ENCODE measurements around the gene BPI.

Gene BPI

GRCh38 chr20:38262931-38263330 is 41.0 kb upstream of the BPI start:
- no peak for TF ChIP-seq EP300 (IDR thresholded peaks at IDR 0.05; ENCODE audit: borderline replicate concordance)
- TF ChIP-seq REST (IDR thresholded peaks at IDR 0.05; ENCODE audit: low read depth): no peak
- TF ChIP-seq CREB1 (IDR thresholded peaks at IDR 0.05; ENCODE audit: low read depth): no peak
- TF ChIP-seq FOXM1 (IDR thresholded peaks at IDR 0.05; ENCODE audit: borderline replicate concordance, low read depth): no peak
- no peak for TF ChIP-seq ZBTB7A (IDR thresholded peaks at IDR 0.05; ENCODE audit: low read depth)
- no peak for TF ChIP-seq CEBPB (IDR thresholded peaks at IDR 0.05)
- no peak for TF ChIP-seq TCF12 (IDR thresholded peaks at IDR 0.05; ENCODE audit: low read depth)
- TF ChIP-seq, protein P1, sequence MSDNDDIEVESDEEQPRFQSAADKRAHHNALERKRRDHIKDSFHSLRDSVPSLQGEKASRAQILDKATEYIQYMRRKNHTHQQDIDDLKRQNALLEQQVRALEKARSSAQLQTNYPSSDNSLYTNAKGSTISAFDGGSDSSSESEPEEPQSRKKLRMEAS (IDR thresholded peaks at IDR 0.05): no peak
- TF ChIP-seq USF1 (IDR thresholded peaks at IDR 0.05): no peak
- TF ChIP-seq NFIC (IDR thresholded peaks at IDR 0.05): no peak
- no peak for TF ChIP-seq TEAD4 (IDR thresholded peaks at IDR 0.05)
- no peak for TF ChIP-seq RAD21 (IDR thresholded peaks at IDR 0.05; ENCODE audit: low read depth)
- no peak for TF ChIP-seq TAF1 (IDR thresholded peaks at IDR 0.05; ENCODE audit: low read depth)
- TF ChIP-seq EGR1 (IDR thresholded peaks at IDR 0.05): no peak
- TF ChIP-seq YY1 (IDR thresholded peaks at IDR 0.05; ENCODE audit: low read depth): no peak

- TF ChIP-seq CREB1 (IDR thresholded peaks at IDR 0.05; ENCODE audit: low read depth): no peak
- no peak for TF ChIP-seq REST (IDR thresholded peaks at IDR 0.05; ENCODE audit: low read depth)
- no peak for TF ChIP-seq TAF1 (IDR thresholded peaks at IDR 0.05; ENCODE audit: low read depth)
- no peak for TF ChIP-seq EGR1 (IDR thresholded peaks at IDR 0.05)
These were observed 37.5 kb upstream of the BPI start for GRCh38 chr20:38266426-38266825.

- TF ChIP-seq EGR1 (IDR thresholded peaks at IDR 0.05) (no peak), FOXM1 (IDR thresholded peaks at IDR 0.05; ENCODE audit: borderline replicate concordance, low read depth) (no peak), RAD21 (IDR thresholded peaks at IDR 0.05; ENCODE audit: low read depth) (no peak), YY1 (IDR thresholded peaks at IDR 0.05; ENCODE audit: low read depth) (no peak), TCF12 (IDR thresholded peaks at IDR 0.05; ENCODE audit: low read depth) (no peak), USF1 (IDR thresholded peaks at IDR 0.05) (no peak), EP300 (IDR thresholded peaks at IDR 0.05; ENCODE audit: borderline replicate concordance) (no peak), TAF1 (IDR thresholded peaks at IDR 0.05; ENCODE audit: low read depth) (no peak), TEAD4 (IDR thresholded peaks at IDR 0.05) (no peak), ZBTB7A (IDR thresholded peaks at IDR 0.05; ENCODE audit: low read depth) (no peak), REST (IDR thresholded peaks at IDR 0.05; ENCODE audit: low read depth) (no peak), CEBPB (IDR thresholded peaks at IDR 0.05) (no peak)
These were observed 36.7 kb upstream of the BPI start for GRCh38 chr20:38267296-38267695.

- TF ChIP-seq, protein P1 (IDR thresholded peaks at IDR 0.05): no peak
- TF ChIP-seq TAF1 (IDR thresholded peaks at IDR 0.05; ENCODE audit: low read depth) (no peak), REST (IDR thresholded peaks at IDR 0.05; ENCODE audit: low read depth) (no peak), TEAD4 (IDR thresholded peaks at IDR 0.05) (no peak), ZBTB7A (IDR thresholded peaks at IDR 0.05; ENCODE audit: low read depth) (no peak), EP300 (IDR thresholded peaks at IDR 0.05; ENCODE audit: borderline replicate concordance) (no peak), RAD21 (IDR thresholded peaks at IDR 0.05; ENCODE audit: low read depth) (no peak), YY1 (IDR thresholded peaks at IDR 0.05; ENCODE audit: low read depth) (no peak), CEBPB (IDR thresholded peaks at IDR 0.05) (no peak), FOXM1 (IDR thresholded peaks at IDR 0.05; ENCODE audit: borderline replicate concordance, low read depth) (no peak), CREB1 (IDR thresholded peaks at IDR 0.05; ENCODE audit: low read depth) (no peak), TCF12 (IDR thresholded peaks at IDR 0.05; ENCODE audit: low read depth) (no peak), EGR1 (IDR thresholded peaks at IDR 0.05) (no peak), USF1 (IDR thresholded peaks at IDR 0.05) (no peak), NFIC (IDR thresholded peaks at IDR 0.05) (no peak)
These were observed 35.9 kb upstream of the BPI start for GRCh38 chr20:38267901-38268514.

Measured in Ishikawa (cell line).